ENCODE results near the gene HDHD5.
A peak's percentile ranks its signal among the peaks of the same experiment; 100 is the strongest.

HDHD5 gene

GRCh38 chr22:17106161-17106784 is 52.8 kb downstream of the HDHD5 start:
- no peak for DNase-seq (ENCODE audit: low spot score)
- FAIRE-seq, result no peak

GRCh38 chr22:17105143-17106129 is 53.6 kb downstream of the HDHD5 start:
- FAIRE-seq (no peak), DNase-seq (ENCODE audit: low spot score) (no peak)

GRCh38 chr22:17104336-17104935 is 54.6 kb downstream of the HDHD5 start:
- FAIRE-seq (no peak), DNase-seq (ENCODE audit: low spot score) (no peak)

- DNase-seq (ENCODE audit: low spot score) (no peak), FAIRE-seq (no peak)
These were observed 55.7 kb downstream of the HDHD5 start for GRCh38 chr22:17103351-17103750.

- DNase-seq (ENCODE audit: low spot score) (no peak), FAIRE-seq (no peak)
These were observed 56.8 kb downstream of the HDHD5 start for GRCh38 chr22:17102297-17102667.

GRCh38 chr22:17101475-17102296 is 57.4 kb downstream of the HDHD5 start:
- DNase-seq (ENCODE audit: low spot score) (no peak), FAIRE-seq (no peak)

- FAIRE-seq, result no peak
- DNase-seq (ENCODE audit: low spot score), result no peak
These were observed 58.5 kb downstream of the HDHD5 start for GRCh38 chr22:17100621-17101020.

GRCh38 chr22:17098379-17098819 is 60.7 kb downstream of the HDHD5 start:
- FAIRE-seq, result no peak

GRCh38 chr22:17097701-17098100 is 61.4 kb downstream of the HDHD5 start:
- FAIRE-seq, result no peak
- DNase-seq (ENCODE audit: low spot score), result no peak

More at GRCh38 chr22:17098379-17098819, 60.7 kb downstream of the HDHD5 start:
- DNase-seq (ENCODE audit: low spot score), result no peak

GRCh38 chr22:17097062-17097461 is 62.0 kb downstream of the HDHD5 start:
- FAIRE-seq, result no peak
- no peak for DNase-seq (ENCODE audit: low spot score)

GRCh38 chr22:17096071-17096470 is 63.0 kb downstream of the HDHD5 start:
- DNase-seq (ENCODE audit: low spot score), result no peak
- no peak for FAIRE-seq

GRCh38 chr22:17095538-17095937 is 63.5 kb downstream of the HDHD5 start:
- FAIRE-seq (no peak), DNase-seq (ENCODE audit: low spot score) (peak; percentile 21)

GRCh38 chr22:17093081-17093480 is 66.0 kb downstream of the HDHD5 start:
- no peak for DNase-seq (ENCODE audit: low spot score)

GRCh38 chr22:17091851-17092250 is 67.2 kb downstream of the HDHD5 start:
- FAIRE-seq, result no peak
- no peak for DNase-seq (ENCODE audit: low spot score)

More at GRCh38 chr22:17093081-17093480, 66.0 kb downstream of the HDHD5 start:
- FAIRE-seq, result no peak

GRCh38 chr22:17090550-17090949 is 68.5 kb downstream of the HDHD5 start:
- FAIRE-seq (no peak), DNase-seq (ENCODE audit: low spot score) (no peak)

Measured in urothelium cell line (cell line).